HepG2 (cell line): Measurements from ENCODE around the gene ECE2. TPM values are rescaled to one million over a fixed set of nuclear protein-coding genes. Genes with fewer than 3 reads are reported as not detected.
A peak's percentile ranks its signal among the peaks of the same experiment; 100 is the strongest.

ENCODE experiments used
- BCL3 ChIP-seq: sonication (generic); formaldehyde crosslinking; IDR thresholded peaks from 2 replicates; pipeline ENCODE4 v1.5.1; 2020; ENCODE audit warnings: mild to moderate bottlenecking, missing genetic modification reagents, moderate library complexity
- CBFB ChIP-seq: sonication (generic); formaldehyde crosslinking; IDR thresholded peaks from 2 replicates; pipeline ENCODE4 v1.4.0; 2020; ENCODE audit warnings: missing genetic modification reagents
- GATAD2A ChIP-seq: IDR thresholded peaks from 2 replicates; pipeline ENCODE4 v1.6.1; 2016
- GLI4 ChIP-seq: sonication (generic); formaldehyde crosslinking; IDR thresholded peaks from 2 replicates; pipeline ENCODE4 v1.5.1; 2020; ENCODE audit warnings: missing genetic modification reagents, mild to moderate bottlenecking, moderate library complexity, borderline replicate concordance
- GLMP ChIP-seq: sonication (generic); formaldehyde crosslinking; IDR thresholded peaks from 2 replicates; pipeline ENCODE4 v1.9.0; 2021; ENCODE audit warnings: missing genetic modification reagents, mild to moderate bottlenecking, borderline replicate concordance
- MIER2 ChIP-seq: IDR thresholded peaks from 2 replicates; pipeline ENCODE4 v1.6.1; 2016; ENCODE audit warnings: missing biosample characterization, missing genetic modification reagents
- NRL ChIP-seq: sonication (generic); formaldehyde crosslinking; IDR thresholded peaks from 2 replicates; pipeline ENCODE4 v1.5.0; 2020; ENCODE audit warnings: missing genetic modification reagents, mild to moderate bottlenecking, moderate library complexity, borderline replicate concordance
- RXRB ChIP-seq: IDR thresholded peaks from 2 replicates; pipeline ENCODE4 v1.6.1; 2016; ENCODE audit warnings: borderline replicate concordance, missing genetic modification reagents, missing compliant biosample characterization
- SKIL ChIP-seq: sonication (generic); formaldehyde crosslinking; IDR thresholded peaks from 2 replicates; pipeline ENCODE4 v1.8.0; 2022; ENCODE audit warnings: missing genetic modification reagents, mild to moderate bottlenecking, moderate library complexity, borderline replicate concordance
- SNAPC5 ChIP-seq: sonication (generic); formaldehyde crosslinking; IDR thresholded peaks from 2 replicates; pipeline ENCODE4 v1.8.1; 2023; ENCODE audit warnings: mild to moderate bottlenecking, missing genetic modification reagents, borderline replicate concordance
- TBL1XR1 ChIP-seq: fragments of 150-350 bp; IDR thresholded peaks from 2 replicates; pipeline ENCODE4 v1.6.1; 2014; ENCODE audit warnings: borderline replicate concordance, low read length; ENCODE audit not compliant: partially characterized antibody
- TEAD3 ChIP-seq: optimal IDR thresholded peaks from 2 replicates; pipeline ENCODE3; 2016; ENCODE audit warnings: borderline replicate concordance
- TGIF2 ChIP-seq: IDR thresholded peaks from 2 replicates; pipeline ENCODE4 v1.6.1; 2016; ENCODE audit warnings: control low read depth, missing compliant biosample characterization
- TIGD3 ChIP-seq: sonication (generic); formaldehyde crosslinking; IDR thresholded peaks from 2 replicates; pipeline ENCODE4 v1.5.1; 2020; ENCODE audit warnings: mild to moderate bottlenecking, missing genetic modification reagents, borderline replicate concordance
- ZBTB49 ChIP-seq: sonication (generic); formaldehyde crosslinking; IDR thresholded peaks from 2 replicates; pipeline ENCODE4 v1.4.0; 2020; ENCODE audit warnings: missing genetic modification reagents, borderline replicate concordance
- ZFYVE20 ChIP-seq: sonication (generic); formaldehyde crosslinking; IDR thresholded peaks from 2 replicates; pipeline ENCODE4 v1.8.0; 2023; ENCODE audit warnings: low read depth, mild to moderate bottlenecking, moderate library complexity, missing genetic modification reagents, borderline replicate concordance
- ZNF562 ChIP-seq: sonication (generic); formaldehyde crosslinking; IDR thresholded peaks from 2 replicates; pipeline ENCODE4 v1.8.0; 2022; ENCODE audit warnings: missing genetic modification reagents, borderline replicate concordance
- ZNF576 ChIP-seq: sonication (generic); formaldehyde crosslinking; IDR thresholded peaks from 2 replicates; pipeline ENCODE4 v1.4.0; 2020; ENCODE audit warnings: mild to moderate bottlenecking, missing genetic modification reagents
- ZNF629 ChIP-seq: sonication (generic); formaldehyde crosslinking; conservative IDR thresholded peaks from 2 replicates; pipeline ENCODE4 v1.5.0; 2020; ENCODE audit warnings: missing genetic modification reagents
- ZSCAN22 ChIP-seq: sonication (generic); formaldehyde crosslinking; IDR thresholded peaks from 2 replicates; pipeline ENCODE4 v1.4.0; 2020; ENCODE audit warnings: mild to moderate bottlenecking, missing genetic modification reagents
- polyA plus RNA-seq, 8 experiments: library from polyadenylated mRNA; depleted of rRNA in 3 of 8; stranded (reverse) in 7 of 8; unstranded in 1 of 8; fragments of >200 nt; fragmentation: Illumina TruSeq in 4 of 8; extraction: Trizol in 4 of 8; gene quantifications; 2 replicates each; pipeline versions ENCODE4 v1.2.1 to v1.2.3, GENCODE V29; 2011 to 2016; ENCODE audit warnings: low read depth in 4 of 8, missing spikeins in 1 of 8, mixed read lengths in 1 of 8; ENCODE audit not compliant: insufficient read depth in 1 of 8
- total RNA-seq, 5 experiments: library from RNA; depleted of rRNA; stranded (reverse); fragments of >200 nt; fragmentation: Illumina TruSeq; extraction: Trizol; gene quantifications; 2 replicates each; pipeline ENCODE4 v1.2.3, GENCODE V29; 2016; ENCODE audit warnings: low read depth in 1 of 5

Gene ECE2
- total and polyA plus RNA-seq, 2 of the 13 experiments (the other 11 are each of a cell fraction or from before 2014, with no cell fraction given): not detected

- TF ChIP-seq GLMP (CRISPR knock-in tag) (no peak), TEAD3 (no peak), ZNF562 (CRISPR knock-in tag) (no peak), GATAD2A (CRISPR knock-in tag) (peak; percentile 20; the same call in 1 of the 2 replicates), ZSCAN22 (CRISPR knock-in tag) (no peak), ZFYVE20 (CRISPR knock-in tag) (no peak), ZNF629 (CRISPR knock-in tag) (no peak), NRL (CRISPR knock-in tag) (peak; percentile 89; the same call in 1 of the 2 replicates), TGIF2 (CRISPR knock-in tag) (peak; percentile 58; the same call in 1 of the 2 replicates), GLI4 (peak; percentile 69; the same call in 1 of the 2 replicates), ZBTB49 (CRISPR knock-in tag) (no peak), TBL1XR1 (no peak), MIER2 (CRISPR knock-in tag) (peak; percentile 69; the same call in 1 of the 2 replicates), RXRB (peak; percentile 30; the same call in 1 of the 2 replicates), SKIL (CRISPR knock-in tag) (no peak), BCL3 (CRISPR knock-in tag) (no peak), SNAPC5 (CRISPR knock-in tag) (no peak), CBFB (CRISPR knock-in tag) (peak; percentile 60; the same call in 1 of the 2 replicates), TIGD3 (CRISPR knock-in tag) (no peak), ZNF576 (no peak)
Observed at GRCh38 chr3:184249412-184250166, 26.2 kb upstream of the ECE2 start, which contains the start of gene EEF1AKMT4 (continued).
